ENCODE results near the gene GATAD2B. TPM values are rescaled to one million over a fixed set of nuclear protein-coding genes. Genes with fewer than 3 reads are reported as not detected.

Gene GATAD2B
- total RNA-seq, 1 donor: 8.6 TPM

DNA sequence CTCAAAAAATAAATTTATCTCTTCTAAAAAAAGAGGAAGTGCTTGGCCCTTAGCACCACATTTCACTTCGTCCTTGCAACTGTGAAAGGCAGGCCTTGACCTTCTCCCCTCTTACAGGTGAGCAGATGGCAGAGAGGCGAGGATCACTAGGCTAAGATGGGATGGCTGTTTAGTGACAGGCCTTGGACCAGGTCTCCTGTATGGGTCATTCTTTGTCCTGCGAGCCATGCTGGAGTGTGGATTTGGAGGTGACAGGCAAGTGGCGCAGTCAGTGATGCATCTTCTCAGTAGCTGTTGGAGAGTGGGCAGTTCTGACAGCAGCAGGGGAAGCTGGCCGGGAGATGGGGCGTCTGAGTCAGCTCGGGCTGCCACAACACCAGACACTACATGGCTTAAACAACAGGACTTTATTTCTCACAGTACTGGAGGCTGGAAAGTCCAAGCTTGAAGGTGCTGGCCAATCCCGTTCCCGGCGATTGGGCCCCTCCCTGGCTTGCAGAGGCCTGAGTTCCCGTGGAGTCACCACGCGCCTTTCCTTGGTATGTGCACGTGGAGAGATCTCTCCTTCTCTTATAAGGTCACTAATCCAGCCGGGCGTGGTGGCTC is 131.0 kb downstream of the GATAD2B start:
- no peak overlapping the region for H3K4me3 ChIP-seq (ENCODE audit: low read depth, low read length)
- TF ChIP-seq, protein P1, sequence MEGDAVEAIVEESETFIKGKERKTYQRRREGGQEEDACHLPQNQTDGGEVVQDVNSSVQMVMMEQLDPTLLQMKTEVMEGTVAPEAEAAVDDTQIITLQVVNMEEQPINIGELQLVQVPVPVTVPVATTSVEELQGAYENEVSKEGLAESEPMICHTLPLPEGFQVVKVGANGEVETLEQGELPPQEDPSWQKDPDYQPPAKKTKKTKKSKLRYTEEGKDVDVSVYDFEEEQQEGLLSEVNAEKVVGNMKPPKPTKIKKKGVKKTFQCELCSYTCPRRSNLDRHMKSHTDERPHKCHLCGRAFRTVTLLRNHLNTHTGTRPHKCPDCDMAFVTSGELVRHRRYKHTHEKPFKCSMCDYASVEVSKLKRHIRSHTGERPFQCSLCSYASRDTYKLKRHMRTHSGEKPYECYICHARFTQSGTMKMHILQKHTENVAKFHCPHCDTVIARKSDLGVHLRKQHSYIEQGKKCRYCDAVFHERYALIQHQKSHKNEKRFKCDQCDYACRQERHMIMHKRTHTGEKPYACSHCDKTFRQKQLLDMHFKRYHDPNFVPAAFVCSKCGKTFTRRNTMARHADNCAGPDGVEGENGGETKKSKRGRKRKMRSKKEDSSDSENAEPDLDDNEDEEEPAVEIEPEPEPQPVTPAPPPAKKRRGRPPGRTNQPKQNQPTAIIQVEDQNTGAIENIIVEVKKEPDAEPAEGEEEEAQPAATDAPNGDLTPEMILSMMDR (IDR thresholded peaks at IDR 0.05; ENCODE audit: insufficient read depth, low read depth, low read length): no peak
- peak; percentile 49 for DNase-seq (ENCODE audit: low read depth)

DNA sequence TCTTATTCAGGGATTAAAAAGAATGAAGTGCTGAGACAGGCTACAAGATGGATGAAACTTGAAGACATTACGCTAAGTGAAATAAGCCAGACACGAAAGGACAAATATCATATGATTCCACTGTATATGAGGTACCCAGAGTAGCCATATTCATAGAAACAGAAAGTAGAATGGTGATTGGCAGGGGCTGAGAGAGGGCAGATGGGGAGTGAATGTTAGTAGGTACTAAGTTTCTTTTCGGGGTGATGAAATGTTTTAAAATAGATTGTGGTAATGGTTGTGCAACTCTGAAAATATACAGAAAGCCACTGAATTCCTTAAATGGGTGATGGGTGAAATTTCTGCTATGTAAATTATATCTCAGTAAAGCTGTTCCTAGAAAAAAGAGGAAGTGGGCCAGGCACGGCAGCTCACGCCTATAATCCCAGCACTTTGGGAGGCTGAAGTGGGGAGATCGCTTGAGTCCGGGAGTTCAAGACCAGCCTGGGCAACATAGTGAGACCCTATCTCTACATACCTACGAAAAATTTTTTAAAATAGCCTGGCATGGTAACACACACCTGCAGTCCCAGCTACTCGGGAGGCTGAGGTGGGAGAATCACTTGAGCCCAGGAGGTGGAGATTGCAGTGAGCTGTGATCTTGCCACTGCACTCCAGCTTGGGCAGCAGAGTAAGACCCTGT is 131.7 kb downstream of the GATAD2B start:
- TF ChIP-seq, protein P1 (IDR thresholded peaks at IDR 0.05; ENCODE audit: insufficient read depth, low read depth, low read length): no peak
- H3K4me3 ChIP-seq (ENCODE audit: low read depth, low read length): peak overlapping the region; percentile 40
- peak; percentile 97 for DNase-seq (ENCODE audit: low read depth)

DNA sequence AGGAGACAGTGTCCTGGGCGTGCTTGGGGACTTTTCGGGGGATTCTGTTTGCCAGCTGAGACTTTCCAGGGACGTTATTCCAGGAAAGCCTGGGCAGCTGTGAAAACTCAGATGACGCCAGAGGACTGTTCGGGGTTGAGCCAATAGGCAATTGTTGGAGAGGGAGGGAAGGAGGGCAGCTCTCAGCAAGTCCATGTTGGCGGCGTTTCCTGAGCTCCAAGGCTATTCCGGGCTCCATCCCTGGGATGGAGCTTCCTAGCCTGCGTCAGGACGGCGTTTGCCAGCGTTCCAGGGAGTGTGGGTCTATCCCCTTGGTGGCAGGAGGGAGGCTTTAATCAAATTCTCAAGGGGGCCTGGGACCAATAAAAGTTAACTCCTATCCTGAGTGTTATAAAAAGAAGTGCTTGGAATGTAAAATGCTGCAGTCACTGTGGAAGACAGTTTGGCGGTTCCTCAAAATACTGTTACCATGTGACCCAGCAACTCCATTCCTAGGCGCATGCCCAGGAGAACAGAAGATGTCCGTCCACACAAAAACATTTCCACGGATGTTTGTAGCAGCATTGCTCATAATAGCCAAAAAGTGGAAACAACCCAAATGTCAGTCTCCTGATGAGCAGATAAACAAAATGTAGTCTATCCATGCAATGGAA is 132.3 kb downstream of the GATAD2B start:
- peak overlapping the region; percentile 40 for H3K4me3 ChIP-seq (ENCODE audit: low read depth, low read length)
- TF ChIP-seq, protein P1 (IDR thresholded peaks at IDR 0.05; ENCODE audit: insufficient read depth, low read depth, low read length): no peak
- DNase-seq (ENCODE audit: low read depth): peak; percentile 91

DNA sequence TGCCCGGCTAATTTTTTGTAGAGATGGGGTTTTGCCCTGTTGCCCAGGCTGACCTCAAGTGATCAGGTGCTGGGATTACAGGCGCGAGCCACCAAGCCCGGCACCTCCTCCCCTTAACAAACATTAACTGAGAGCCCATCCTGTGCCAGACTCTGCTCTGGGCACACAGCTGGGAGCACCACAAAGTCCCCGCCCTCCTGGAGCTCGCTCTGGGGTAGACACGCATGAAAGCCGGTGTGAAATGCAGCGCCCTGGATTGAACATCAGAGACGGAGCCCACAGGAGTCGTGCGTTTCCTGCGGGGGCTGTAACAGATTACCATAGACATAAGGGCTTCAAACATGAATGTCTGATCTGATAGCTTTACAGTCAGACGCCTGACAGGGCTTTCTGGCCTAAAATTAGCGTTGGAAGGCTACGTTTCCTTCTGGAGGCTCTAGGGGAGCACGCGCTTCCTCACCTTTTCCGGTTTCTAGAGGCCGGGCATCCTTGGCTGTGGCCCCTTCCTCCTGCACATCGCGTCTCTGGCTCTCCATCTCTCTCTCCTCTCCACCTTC is 133.2 kb downstream of the GATAD2B start:
- H3K4me3 ChIP-seq (ENCODE audit: low read depth, low read length): peak overlapping the region; percentile 40
- no peak for DNase-seq (ENCODE audit: low read depth)
- TF ChIP-seq, protein P1 (IDR thresholded peaks at IDR 0.05; ENCODE audit: insufficient read depth, low read depth, low read length): no peak

DNA sequence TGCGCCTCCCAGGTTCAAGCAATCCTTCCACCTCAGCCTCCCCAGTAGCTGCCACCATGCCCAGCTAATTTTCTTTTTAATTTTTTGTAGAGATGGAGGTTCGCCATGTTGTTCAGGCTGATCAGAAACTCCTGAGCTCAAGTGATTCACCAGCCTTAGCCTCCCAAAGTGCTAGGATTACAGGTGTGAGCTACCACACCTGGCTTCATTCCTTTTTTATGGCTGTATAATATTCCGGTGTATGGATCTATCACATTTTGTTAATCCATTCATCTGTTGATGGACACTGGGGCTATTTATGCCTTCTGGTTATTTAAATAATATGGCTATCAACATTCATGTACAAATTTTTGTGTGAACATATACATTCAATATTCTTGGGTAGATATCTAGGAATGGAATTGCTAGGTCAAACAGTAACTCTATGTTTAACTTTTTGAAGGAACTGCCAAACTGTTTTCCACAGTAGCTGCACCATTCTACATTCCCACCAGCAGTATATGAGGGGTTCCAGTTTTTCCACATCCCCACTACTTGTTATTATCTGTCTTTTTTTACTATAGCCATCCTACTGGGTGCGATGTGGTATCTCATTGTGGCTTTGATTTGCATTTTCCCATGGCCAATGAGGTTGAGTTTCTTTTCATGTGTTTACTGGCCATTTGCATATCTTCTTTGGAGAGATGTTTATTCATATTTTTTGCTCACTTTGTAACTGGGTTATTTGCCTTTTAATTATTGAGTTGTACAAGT is 136.6 kb downstream of the GATAD2B start:
- no peak overlapping the region for H3K4me3 ChIP-seq (ENCODE audit: low read depth, low read length)
- no peak for DNase-seq (ENCODE audit: low read depth)
- TF ChIP-seq, protein P1 (IDR thresholded peaks at IDR 0.05; ENCODE audit: insufficient read depth, low read depth, low read length): no peak

Measured in fibroblast of villous mesenchyme (primary cell).